NCI-H2081 (cell line): ENCODE results near the gene ZNF878.
"Not testable (repeated sequence)": the region's sequence is repeated elsewhere in the genome, so short reads cannot be mapped to it uniquely, and the experiment has no call there.

Experiments
- DNase-seq, 2 experiments: peaks; one replicate each; lab custom pipeline; 2025; lab: John Stamatoyannopoulos, UW

Gene ZNF878

DNA sequence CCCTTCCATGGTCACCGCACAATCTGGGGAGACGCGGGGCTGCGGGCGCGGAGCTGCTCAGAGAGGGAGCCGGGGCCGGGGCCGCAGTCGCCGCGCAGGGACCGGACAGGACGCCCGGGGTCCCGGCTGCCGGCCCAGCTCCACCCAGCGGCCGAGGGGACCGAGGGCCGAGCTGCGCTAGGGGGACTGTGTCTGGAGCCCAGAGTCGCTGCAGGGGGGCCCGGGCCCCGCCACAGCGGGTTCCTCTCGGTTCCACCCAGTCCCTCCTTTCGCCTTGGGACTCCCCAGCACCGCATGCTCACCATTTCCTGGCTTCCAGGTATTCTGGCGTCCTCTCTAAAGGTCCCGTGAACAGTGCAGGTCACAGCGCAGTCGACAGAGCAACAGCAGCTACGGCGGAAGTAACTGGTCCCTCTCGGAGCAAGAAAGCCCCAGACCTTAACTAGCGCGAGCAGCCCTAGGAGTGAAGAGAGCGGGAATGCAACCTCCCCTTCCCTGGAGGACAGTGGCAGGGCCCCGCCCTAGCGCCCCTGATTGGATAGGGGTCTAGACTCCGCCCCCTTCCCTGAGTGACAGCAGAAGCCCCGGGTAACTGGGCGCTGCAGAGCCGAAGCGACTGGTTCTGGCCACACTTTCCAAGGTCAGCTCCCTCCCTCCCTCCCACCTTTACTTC is at the start of gene ZNF878:
TSS of gene ZNF878 (minus strand) at position 465 of the 673 bp plus-strand sequence. CDS start at position 305, 160 bp downstream.
- DNase-seq, result peak; percentile 87 to 90

DNA sequence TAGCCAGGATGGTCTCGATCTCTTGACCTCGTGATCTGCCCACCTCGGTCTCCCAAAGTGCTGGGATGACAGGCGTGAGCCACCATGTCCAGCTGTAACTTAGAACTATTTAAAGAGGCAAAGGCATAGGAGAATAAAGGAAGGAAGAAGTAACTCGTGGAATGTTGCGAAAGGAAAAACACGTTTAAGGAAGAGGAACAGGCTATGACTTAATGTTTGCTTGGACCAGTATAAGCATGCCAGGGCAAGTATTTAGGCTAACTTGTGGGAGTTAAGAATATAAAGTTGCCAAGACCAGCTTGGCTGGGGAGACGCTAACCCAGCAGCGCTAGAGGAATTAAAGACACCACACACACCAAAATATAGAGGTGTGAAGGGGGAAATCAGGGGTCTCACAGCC is 45.3 kb upstream of the ZNF878 start:
- DNase-seq, result no peak

DNA sequence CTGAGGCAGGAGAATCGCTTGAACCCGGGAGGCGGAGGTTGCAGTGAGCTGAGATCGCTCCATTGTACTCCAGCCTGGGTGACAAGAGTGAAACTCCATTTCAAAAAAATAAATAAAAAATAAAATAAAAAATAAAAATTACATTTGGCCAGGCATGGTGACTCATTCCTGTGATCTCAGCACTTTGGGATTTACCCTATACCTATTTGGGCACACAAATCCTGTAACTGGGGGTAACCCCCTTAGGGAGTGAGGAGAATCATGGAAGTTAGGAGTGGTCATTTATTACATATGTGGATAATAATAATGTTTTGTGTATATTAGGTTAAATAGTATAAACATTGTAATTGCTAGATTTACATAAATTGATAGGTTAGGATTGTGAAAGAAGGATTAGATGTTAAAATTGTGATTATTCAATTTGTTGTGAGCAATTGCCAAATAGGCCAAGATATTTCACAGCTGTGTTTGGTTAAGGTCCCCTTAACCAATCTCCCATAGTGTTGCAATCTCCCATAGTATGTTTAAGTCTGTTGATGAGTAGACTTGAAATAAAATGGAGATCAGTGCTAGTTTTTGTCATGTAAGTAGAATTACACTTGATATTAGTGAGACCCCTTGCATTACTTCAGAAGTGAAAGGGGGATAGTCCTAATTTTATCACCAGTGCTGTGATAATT is 42.5 kb upstream of the ZNF878 start:
- no peak for DNase-seq

DNA sequence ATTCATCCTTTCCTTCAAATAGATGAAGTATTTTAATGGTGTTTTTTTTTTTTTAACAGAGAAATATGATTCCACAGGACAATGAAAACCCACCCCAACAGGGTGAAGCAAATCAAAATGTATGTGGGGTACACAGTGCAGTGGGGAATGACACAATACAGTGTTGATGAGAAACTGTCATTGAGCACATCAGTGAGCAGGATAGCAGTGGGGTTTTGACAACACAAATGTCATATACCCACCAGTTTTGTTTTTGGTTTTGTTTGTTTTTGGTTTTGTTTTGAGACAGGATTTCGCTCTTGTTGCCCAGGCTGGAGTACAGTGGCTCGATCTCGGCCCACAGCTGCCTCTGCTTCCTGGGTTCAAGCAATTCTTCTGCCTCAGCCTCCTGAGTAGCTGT is 41.0 kb upstream of the ZNF878 start:
- DNase-seq, result no peak

DNA sequence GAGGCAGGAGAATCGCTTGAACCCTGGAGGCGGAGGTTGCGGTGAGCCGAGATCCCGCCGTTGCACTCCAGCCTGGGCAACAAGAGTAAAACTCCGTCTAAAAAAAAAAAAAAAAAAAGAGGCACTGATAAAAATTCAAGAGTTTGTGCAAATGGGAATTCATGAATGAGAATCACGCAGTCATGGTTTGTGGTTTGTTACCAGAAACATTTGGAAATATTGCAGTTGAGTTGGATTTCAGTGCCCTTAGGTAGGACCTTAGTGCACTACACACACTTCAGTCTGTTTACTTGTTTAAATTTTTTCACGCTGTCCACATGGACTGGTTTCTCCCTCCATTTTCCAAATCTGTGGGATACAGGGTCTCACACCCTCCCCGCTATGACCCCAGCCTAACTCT is 40.2 kb upstream of the ZNF878 start:
- DNase-seq, result no peak

DNA sequence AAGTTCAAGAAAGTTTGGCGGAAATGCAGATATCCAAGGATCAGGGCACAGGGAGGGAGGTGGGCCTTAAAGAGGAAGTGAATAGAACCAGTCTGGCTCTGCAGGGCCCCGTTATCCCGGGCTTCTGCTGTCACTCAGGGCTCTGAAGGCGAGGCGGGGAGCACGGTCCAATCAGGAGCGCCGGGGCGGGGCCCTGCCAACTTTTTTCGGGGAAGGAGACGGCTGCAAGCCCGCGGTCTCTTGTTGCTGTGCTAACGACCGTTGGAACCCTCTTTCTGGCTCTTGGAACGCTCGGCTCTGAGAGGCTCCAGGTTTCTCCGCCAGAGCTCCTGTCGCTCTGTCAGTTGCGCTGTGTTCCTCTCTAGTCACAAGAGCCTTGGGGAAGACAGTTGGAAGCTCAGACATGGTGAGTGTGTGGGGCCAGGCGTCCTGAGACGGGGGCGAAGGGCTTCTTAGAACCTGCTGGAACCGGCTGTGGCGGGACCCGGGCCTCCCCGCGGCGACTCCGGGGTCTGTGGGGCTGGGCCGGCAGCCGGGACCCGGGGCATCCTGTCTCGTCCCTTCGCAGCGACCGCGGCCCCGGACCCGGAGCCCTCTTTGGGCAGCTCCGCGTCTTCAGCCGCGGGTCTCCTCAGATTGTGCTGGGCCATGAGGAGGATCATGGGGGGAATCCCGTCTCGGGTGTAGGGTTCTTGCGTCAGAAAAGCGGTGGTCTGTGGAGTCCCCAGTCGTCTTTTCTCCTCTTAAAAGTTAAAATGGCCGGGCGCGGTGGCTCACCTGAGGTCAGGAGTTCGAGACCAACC is 39.5 kb upstream of the ZNF878 start:
- no peak for DNase-seq

DNA sequence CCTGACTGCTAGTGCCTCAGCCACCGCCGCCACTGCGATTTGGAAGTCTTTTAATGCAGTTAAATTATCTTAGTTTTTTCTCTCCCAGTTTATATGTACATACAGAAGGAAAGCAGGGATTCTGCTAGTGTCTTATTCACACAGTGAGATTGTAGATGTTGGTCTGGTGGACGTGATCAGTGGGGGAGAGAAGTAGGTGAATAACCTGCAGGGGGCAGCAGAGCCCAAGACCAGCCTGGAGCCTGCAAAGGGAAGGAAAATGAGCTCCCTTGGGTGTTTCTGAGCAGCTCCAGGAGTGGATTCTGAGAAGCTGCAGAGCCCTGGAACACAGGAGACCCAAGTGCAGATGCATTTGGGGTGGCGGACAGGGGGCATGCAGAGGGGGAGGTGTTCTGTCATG is 38.0 kb upstream of the ZNF878 start:
- peak; percentile 22 to 23 for DNase-seq

DNA sequence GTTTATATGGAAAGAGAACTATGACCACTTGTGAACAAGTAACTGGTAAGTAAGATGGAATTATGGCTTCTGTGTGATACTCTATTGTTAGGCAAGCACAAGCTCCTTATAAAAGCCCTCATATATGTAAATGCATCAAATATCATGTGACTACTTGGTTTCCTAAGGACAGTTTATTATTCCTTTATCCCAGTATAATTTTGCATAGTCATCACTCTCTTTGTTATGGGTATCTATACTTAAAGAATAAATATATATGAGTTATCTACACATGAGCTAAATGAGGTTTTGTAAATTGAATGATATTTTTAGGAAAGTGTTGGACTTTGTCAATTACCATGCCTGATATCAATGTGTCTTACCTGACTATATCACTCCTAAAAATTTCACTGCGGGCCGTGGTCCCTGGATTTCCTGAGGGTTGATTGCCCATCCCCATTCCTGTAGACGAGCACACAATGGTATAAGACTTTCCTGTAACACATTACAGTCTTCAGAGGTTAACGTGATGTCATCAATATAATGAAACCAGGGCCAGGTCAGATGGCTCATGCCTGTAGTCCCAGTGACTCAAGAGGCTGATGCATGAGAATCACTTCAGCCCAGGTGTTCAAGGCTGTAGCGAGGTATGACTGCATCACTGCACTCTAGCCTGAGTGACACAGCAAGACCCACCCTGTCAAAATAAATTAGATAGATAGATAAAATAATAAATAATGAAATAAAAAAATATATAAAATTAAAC is 32.5 kb upstream of the ZNF878 start:
- no peak for DNase-seq

DNA sequence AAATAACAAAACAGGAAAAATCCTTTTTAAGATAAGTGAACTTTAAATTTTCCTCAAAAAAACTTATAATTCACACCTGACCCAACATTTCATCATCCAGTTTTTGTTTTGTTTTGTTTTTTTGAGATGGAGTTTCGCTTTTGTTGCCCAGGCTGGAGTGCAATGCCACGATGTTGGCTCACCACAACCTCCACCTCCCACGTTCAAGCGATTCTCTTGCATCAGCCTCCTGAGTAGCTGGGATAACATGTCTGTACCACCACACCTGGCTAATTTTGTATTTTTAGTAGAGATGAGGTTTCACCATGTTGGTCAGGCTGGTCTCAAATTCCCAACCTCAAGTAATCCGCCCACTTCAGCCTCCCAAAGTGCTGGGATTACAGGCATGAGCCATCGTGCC is 30.6 kb upstream of the ZNF878 start:
- DNase-seq, result not testable (repeated sequence)

DNA sequence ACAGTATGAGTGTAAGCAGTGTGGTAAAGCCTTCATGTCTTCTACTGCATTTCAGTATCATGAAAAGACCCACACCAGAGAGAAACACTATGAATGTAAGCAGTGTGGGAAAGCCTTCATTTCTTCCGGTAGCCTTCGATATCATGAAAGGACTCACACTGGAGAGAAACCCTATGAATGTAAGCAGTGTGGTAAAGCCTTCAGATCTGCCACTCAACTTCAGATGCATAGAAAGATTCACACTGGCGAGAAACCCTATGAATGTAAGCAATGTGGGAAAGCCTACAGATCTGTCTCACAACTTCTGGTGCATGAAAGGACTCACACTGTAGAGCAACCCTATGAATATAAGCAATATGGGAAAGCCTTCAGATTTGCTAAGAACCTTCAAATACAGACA is 24.6 kb upstream of the ZNF878 start:
- DNase-seq, result no peak

DNA sequence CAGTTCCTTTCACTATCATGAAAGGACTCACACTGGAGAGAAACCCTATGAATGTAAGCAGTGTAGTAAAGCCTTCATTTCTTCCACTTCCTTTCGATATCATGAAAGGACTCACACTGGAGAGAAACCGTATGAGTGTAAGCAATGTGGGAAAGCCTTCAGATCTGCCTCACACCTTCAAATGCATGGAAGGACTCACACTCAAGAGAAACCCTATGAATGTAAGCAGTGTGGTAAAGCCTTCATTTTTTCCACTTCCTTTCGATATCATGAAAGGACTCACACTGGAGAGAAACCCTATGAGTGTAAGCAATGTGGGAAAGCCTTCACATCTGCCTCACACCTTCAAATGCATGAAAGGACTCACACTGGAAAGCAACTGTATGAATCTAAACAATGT is 23.6 kb upstream of the ZNF878 start:
- DNase-seq, result not testable (repeated sequence)

DNA sequence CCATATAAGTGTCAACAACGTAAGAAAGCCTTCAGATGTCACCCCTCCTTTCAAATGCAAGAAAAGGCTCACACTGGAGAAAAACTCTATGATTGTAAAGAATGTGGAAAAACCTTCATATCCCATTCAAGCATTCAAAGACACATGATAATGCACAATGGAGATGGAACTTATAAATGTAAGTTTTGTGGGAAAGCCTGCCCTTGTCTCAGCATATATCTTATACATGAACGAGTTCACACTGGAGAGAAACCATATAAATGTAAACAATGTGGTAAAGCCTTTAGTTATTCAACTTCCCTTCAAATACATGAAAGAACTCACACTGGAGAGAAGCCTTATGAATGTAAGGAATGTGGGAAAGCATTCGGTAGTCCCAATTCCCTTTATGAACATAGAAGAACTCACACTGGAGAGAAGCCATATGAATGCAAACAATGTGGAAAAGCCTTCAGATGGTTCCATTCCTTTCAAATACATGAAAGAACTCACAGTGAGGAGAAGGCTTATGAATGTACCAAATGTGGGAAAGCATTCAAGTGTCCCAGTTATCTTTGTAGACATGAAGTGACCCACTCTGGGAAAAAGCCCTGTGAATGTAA is 22.9 kb upstream of the ZNF878 start:
- DNase-seq, result no peak

DNA sequence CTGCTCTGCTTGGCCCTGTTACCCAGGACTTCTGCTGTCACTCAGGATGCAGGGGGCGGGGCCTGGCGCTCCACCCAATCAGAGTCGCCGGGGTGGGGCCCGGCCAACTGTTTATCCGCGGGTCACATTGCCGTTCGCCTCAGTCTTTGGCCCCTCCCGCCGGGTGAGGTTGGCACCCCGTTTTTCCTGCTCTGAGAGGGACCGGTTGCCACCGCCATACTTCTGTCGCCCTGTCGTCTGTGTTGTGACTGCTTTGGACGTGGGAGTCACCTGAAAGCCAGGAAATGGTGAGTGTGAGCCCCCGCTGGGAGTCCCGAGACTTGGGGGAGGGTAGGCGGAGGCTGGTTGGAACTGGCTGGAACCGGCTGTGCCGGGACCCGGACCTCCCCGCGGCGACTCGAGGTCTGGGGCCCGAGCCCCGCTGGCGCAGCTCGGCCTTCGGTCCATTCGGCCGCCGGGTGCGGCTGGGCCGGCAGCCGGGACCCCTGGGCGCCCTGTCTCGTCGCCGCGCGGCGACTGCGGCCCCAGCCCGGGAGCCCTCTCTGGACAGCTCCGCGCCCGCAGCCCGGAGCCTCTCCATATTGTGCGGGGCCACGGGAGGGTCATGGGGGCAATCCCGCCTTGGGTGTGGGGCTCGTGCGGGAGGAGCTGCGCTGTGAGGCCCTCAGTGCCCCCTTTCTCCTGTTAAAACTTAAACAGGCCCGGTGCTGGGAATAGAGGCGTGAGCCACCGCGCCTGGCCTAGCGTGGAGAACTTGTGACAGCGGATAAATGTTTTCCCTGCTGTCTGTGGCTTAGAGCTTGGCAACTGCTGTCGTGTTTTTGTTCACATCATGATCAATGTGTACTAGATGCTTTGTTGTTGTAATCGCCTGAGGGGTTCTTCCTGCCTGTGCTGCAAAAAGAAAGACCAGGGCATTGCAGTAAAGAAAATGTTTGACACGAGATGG is 12.1 kb upstream of the ZNF878 start, which contains the start of gene ZNF844:
TSS of gene ZNF844 (plus strand) at position 142 of the 949 bp plus-strand sequence. CDS start at position 285, 143 bp downstream.
- DNase-seq, result peak; percentile 56 to 79

DNA sequence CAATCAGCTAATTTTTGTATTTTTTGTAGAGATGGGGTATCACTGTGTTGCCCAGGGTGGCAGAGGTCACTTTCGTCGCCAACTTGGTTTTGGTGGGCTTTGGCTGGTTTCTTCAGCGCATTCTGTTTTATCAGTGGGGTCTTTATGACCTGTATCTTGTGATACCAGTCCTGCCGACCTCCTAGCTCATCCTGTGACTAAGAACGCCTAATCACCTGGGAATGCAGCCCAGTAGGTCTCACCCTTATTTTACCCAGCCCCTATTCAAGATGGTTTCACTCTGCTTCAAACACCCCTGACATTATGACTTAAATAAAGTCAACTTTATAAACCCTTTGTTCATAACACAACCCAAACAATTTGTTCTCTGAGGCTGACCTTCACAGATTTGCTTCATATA is 3.0 kb upstream of the ZNF878 start:
- DNase-seq, result no peak

DNA sequence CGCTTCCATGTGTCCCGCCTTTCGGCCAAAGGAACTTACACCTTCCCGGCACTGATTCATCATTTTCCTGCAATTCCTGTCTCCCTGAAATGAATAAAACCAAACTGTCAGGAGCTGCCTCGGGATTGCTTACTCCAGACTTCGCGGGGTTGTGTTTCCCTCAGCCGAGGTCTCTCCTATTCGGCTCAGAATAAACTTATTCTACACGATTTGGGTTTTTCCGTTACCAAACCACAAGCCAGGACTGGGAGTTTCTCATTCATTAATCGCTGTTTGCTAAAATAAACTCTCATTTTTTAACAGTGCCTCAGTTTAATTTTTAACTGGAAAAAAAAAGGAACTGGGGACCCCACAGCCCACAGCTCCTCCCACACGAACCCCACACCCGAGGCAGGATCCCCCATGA is 667 bp downstream of the ZNF878 start:
- no peak for DNase-seq

DNA sequence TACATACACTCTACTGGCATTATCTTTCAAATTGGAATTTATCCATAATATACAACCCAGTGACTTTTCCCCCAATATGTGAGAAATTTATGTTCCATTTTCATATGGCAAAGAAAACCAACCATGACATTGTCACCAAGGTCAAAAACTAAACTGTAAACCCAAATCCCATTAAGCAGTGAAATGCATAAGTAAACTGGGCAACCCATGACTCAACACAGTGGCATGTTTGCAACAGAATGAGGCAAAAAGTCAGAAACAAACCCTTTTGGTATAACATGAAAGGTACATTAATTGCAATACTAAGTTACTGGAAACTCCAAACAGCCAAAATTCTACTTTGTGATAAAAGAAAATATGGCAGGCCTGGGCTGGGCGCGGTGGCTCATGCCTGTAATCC is 4.9 kb downstream of the ZNF878 start:
- no peak for DNase-seq

DNA sequence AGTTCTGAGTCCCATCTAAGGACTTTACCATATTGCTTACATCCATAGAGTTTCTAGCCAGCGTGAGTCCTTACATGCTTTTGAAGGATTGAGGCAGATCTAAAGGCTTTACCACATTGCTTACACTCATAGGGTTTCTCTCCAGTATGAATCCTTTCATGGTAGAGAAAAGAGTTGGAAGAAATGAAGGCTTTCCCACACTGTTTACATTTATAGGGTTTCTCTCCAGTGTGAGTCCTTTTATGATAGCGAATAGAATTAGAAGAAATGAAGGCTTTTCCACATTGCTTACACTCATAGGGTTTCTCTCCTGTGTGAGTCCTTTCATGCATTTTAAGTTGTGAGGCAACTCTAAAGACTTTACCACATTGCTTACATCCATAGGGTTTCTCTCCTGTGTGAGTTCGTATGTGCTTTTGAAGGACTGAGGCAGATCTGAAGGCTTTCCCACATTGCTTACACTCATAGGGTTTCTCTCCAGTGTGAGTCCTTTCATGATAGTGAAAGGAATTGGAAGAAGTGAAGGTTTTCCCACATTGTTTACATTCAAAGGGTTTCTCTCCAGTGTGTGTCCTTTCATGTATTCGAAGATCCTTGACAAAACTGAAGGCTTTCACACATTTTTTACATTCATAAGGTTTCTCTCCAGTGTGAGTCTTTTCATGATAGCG is 8.9 kb downstream of the ZNF878 start:
- DNase-seq, result no peak

DNA sequence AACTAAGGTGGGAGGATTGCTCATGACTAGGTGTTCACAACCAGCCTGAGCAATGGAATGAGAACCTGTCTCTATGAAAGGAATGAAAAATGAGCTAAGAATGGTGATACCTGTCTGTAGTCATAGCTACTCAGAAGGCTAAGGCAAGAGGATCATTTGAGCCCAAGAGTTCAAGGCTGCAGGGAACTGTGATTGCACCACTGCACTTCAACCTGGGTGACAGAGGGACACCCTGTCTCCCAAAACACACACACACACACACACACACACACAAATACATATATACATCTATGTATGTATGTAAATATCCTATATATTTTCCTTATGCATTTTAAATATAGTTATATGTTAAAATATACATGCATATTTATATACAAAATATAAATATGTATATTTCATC is 9.9 kb downstream of the ZNF878 start:
- no peak for DNase-seq

DNA sequence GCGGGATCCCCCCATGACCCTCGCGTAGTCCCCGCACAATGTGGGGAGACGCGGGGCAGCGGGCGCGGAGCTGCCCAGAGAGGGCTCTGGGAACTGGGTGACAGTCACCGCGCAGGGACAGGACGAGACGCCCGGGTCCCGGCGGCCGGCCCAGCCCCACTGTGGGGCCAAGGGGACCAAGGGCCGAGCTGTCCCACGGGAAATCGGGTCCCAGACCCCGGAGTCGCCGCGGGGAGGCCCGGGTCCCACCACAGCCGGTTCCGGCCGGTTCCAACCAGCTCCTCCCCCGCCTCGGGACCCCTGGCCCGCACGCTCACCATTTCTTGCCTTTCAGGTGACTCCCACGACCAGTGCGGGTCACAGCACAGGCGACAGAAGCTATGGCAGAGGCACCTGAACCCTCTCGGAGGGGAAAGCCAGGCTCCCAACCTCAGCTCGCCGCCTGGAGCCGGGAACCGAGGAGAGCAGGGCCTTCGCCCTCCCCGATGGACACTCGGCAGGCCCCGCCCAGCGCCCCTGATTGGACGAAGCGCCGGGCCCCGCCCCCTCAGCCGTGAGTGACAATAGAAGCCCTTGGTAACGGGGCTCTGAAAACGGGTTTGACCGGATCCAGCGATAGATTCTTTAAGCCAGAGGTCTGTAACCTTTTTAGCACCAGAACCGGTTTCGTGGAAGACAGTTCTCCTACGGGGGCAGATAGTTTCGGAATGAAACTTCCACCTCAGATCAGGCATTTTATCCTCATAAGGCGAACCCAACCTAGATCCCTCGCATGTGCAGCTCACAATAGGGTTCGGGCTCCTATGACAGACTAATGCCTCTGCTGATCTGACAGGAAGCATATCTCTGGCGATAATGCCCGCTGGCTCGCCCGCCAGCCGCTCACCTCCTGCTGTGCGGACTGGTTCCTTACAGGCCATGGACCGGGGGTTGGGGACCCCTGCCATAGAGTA is 17.3 kb downstream of the ZNF878 start, which contains the start of gene ZNF433:
TSS of gene ZNF433 (minus strand) at position 460 of the 953 bp plus-strand sequence. CDS start at position 320, 140 bp downstream.
- peak; percentile 88 to 92 for DNase-seq
